HG03066 (cell line): Measurements from ENCODE around the gene STK17A.
"Not testable (repeated sequence)": the region's sequence is repeated elsewhere in the genome, so short reads cannot be mapped to it uniquely, and the experiment has no call there.

Experiments
- ATAC-seq: cut with Tn5 transposase; IDR thresholded peaks from one replicate; pipeline ENCODE4 v1.9.1; 2021; ENCODE audit warnings: low read depth; ENCODE audit not compliant: unreplicated experiment

Gene STK17A

GRCh38 chr7:43593010-43593409 lies 10.1 kb downstream of the STK17A start:
- no peak for ATAC-seq

DNA sequence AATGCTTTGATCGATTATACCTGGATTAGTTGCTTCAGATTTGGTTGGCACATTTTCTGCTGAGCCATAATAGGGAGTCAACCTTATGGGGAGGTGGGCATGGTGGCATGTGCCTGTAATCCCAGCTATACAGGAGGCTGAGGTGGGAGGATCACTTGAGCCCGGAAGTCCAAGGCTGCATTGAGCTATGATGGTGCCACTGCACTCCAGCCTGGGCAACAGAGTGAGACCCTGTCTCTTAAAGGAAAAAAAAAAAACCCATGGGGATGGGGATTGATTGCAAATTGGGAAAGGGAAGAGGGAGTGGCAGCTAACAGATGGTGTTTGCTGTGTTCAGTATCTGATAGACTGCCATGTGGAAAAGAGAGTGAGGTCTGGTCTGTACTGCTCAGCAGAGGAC lies 11.1 kb downstream of the STK17A start:
- no peak for ATAC-seq

GRCh38 chr7:43596426-43596825 lies 13.5 kb downstream of the STK17A start:
- not testable (repeated sequence) for ATAC-seq

DNA sequence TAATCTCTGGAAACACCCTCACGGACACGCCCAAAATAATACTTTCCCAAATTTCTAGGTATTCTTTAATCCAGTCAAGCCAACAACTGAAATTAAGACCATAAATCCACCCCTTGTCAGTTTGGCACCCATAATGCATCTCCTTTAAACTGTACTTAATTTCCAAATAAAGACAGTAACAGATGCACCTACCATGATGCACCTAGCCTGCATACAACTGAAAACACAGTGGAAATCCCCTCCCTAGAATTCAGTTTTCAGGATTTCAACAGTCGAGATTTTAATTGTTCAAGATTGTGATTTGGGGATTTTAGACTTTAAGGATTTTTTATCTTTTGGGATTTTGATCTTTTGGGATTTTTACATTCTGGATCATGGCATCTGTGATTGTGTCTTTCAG lies 17.1 kb downstream of the STK17A start:
- no peak for ATAC-seq

- no peak for ATAC-seq
These were observed 19.3 kb downstream of the STK17A start for GRCh38 chr7:43602256-43602655.

- ATAC-seq = no peak
These were observed 21.3 kb downstream of the STK17A start for GRCh38 chr7:43604251-43604650.

GRCh38 chr7:43609097-43609496 lies 26.2 kb downstream of the STK17A start:
- no peak for ATAC-seq

DNA sequence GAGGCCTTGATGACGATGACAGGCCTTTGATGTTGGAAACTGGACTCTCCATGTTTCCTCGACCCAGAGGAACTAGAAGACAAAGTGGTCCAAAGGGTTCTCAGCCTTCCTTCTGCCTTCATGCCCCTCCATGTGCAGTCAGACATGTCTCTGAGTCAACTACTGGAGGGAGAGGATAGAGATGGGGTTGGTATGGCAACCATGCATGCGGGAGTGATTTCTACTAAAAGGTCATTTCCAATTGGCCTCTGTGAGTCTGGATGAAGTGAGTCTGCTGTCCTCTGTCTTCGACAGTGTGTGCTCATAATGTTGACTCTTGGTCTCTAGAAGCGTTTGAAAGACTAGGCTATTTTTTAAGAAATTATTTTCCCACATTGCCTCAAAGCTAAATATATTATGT lies 29.2 kb downstream of the STK17A start:
- no peak for ATAC-seq

DNA sequence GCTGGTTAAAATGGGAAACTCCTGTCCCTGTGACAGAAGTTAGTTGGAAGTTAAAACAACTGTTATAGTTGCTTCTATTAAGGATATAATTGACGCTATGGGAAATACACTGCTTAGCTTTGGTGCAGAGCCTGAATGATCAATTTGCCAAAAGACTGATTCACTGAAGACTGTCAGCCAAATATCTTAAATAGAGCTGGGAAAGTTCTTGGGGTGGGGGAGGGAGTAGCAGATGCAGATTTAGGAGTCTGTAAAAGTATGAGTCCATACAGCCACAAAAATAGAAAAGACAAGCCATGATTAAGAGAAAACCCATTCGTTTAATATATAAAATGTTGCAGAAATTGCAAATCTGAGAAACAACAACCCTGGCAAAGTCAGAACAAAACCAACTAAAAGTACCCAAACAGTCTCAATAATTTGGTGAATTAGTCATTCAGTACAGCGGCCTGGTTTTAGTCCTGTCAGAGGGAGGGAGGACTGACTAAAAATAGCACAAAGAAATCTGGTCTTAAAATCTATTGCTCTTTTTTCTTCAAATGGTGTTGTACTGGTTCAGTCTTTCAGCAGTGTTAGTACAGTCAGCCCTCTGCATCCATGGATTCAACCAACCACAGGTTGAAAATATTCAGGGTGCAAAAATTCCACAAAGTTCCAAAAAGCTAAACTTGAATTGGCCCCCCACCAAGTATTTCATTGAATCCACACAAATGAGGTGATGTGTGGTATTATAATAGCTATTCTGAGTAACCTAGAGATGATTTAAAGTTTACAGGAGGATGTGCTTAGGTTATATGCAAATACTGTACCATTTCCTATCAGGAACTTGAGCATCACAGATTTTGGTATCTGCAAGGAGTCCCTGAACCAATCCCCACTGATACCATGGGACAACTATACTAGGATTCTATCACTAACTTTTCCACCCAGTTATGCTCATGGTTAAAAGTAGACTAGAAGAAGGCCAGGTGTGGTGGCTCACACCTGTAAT lies 30.0 kb downstream of the STK17A start:
- ATAC-seq = peak; percentile 62

DNA sequence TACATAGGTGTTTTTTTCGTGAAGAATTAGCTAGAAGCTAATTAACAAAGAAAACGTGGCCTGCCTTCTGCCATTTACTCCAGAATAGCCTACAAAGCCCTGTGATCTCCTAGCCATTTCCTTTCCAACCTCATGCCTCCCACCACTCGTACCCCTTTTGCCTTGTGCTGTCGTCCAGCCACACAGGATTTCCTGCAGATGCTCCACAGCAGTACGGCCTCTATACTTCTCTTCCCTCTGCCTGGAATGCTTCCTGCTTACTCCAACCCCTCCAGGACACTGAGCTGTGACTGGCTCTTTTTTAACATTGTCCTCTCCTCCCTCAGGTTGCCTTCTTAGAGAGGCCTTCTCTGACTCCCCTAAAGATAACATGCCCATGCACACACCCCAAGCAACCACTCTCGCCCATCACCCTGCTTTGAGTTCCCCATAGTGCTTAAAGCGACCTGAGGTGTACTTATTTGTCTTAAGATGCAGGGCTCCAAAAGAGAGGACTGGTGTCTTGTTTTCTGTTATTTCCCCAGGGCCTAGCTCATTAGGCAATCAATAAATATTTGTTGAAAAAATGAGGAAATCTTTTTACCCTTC lies 32.7 kb downstream of the STK17A start:
- ATAC-seq = no peak

GRCh38 chr7:43616977-43617376 lies 34.1 kb downstream of the STK17A start:
- ATAC-seq = no peak

DNA sequence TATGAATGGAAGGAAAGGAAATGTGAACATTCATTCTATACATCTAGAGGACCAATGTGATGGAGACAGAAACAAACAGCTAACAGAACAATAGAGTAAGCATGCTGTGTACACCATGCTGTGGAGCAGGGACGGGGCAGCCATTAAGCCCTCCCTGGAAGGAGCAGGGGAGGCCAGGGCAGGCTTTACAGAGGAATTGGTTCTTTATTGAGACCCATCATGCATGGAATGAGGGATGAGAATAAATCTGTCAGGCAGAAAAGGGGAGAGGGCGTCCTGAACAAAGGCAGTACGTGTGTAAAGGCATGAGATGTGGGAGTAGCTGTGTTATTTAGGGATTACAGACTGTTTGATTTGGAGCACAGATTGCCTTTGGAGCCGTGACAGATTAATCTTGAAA lies 35.2 kb downstream of the STK17A start:
- no peak for ATAC-seq

- ATAC-seq = no peak
These were observed 36.5 kb downstream of the STK17A start for GRCh38 chr7:43619213-43620012.

- ATAC-seq = no peak
These were observed 39.0 kb downstream of the STK17A start for GRCh38 chr7:43621729-43622448.

DNA sequence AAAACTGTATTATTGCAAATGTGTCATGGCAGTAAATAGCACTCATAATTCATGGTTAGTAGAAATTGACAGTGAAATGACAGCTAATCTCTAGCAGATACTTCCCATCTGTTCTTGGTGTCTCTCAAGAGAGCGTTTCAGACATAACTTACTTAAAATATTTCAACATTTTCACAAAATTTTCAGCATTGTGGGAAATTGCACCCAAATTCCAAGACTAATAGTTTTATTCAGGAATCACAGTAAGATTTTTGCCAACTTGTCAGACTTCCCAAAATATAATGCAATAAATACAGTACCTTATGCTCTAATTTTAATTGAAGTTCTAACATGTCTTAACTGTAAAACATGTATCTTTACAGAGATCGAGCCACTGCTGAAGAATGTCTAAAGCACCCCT lies 41.2 kb downstream of the STK17A start:
- no peak for ATAC-seq

DNA sequence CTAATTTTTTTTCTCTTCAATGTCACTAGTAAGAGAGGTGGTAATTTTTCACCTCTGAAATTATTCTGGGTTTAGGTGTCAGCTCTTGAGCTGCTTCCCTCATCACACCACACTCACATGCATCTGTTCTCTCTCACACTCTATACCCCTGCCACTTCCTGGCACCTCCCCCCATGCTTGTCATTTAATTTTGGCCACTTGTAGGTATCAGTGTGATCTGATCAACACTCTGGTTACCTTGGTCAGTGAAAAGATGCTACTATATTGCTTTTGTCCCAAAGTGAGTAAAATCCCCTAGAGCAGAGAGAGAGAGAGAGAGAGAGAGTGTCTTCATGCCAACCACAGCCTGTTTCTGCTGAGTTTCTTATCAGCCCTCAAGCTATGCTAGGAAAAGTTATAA lies 42.5 kb downstream of the STK17A start:
- ATAC-seq = peak; percentile 41

DNA sequence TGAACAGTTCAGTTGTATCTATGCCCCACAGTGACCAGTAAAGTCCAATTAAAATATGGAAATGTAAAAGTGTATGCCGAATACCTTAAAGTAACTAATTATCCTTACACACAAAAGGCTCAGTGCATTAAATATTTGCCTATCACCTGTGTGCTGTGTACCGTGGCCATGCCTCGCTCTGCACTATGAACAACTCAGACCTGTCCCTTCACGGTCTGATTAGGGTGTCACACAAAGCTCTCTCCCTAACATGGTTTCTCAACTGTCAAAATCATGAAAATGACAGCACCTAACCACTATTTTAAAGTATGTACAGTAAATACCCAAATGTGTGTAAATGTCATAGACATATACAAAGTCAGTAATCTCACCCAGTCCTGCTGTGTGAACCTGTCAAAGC lies 43.1 kb downstream of the STK17A start:
- no peak for ATAC-seq

DNA sequence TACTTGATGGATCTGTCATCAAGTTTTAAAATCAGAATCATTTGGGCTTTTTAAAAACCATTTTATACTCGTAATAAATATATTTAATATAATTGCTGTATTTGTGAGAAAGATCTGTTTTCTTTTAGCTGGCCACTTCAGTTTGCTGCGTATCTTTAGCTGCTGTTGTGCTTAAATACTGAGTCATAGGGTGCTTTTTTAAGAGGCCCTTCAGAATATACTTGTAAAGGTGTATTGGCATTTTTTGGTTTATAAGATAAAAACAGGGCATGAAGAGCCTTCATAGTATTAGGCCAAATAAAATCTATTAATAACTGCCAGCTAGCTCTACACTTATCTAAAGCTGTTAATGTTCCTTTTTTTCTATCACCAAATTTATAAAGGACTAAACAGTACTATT lies 43.8 kb downstream of the STK17A start:
- no peak for ATAC-seq

- not testable (repeated sequence) for ATAC-seq
These were observed 44.9 kb downstream of the STK17A start for GRCh38 chr7:43627798-43628197.

DNA sequence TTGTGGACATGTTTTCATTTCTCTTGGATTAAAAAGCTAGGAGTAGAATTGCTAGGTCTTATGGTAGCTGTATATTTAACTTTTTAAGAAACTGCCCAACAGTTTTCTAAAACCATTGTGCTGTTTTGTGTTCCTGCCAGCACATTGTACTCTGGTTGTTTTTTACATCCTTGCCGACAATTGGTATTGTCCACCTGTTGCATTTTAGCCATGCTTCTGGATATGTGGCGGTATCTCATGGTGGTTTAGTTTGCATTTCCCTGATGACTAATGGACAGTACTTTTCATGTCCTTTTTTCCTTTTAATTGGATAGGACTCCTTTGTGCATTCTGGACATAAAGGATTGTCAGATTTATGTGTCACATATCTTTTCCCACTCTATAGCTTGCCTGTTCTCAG lies 45.5 kb downstream of the STK17A start:
- ATAC-seq = no peak

GRCh38 chr7:43629857-43630256 lies 46.9 kb downstream of the STK17A start:
- ATAC-seq = no peak
